RWPE2 (cell line): ENCODE measurements around the gene MANF.
"Not testable (repeated sequence)": the region's sequence is repeated elsewhere in the genome, so short reads cannot be mapped to it uniquely, and the experiment has no call there.

Source experiments
- ATAC-seq: fragments of 200-7000 bp; cut with Tn5 transposase; 3 replicates; pipeline ENCODE4 v1.9.1; 2021; ENCODE audit warnings: low read depth
- DNase-seq: peaks from one replicate; pipeline ENCODE4 v3.0.0-alpha.2; 2020; ENCODE audit warnings: low spot score
- H3K27ac ChIP-seq: fragments of 450-650 bp; 2 replicates; pipeline ENCODE4 v1.5.1; 2017; ENCODE audit warnings: mild to moderate bottlenecking; ENCODE audit not compliant: poor library complexity, severe bottlenecking
- H3K27me3 ChIP-seq: fragments of 250-450 bp; sonication (Bioruptor Pico); 2 replicates; pipeline ENCODE4 v1.5.1; 2021; ENCODE audit warnings: mild to moderate bottlenecking, moderate library complexity; ENCODE audit not compliant: insufficient read depth, poor library complexity, severe bottlenecking
- H3K36me3 ChIP-seq: fragments of 250-450 bp; sonication (Bioruptor Pico); 2 replicates; pipeline ENCODE4 v1.5.1; 2020; ENCODE audit warnings: low read depth, mild to moderate bottlenecking, moderate library complexity
- H3K4me1 ChIP-seq: fragments of 250-450 bp; sonication (Bioruptor Pico); 2 replicates; pipeline ENCODE4 v1.5.1; 2021; ENCODE audit warnings: mild to moderate bottlenecking, moderate library complexity; ENCODE audit not compliant: insufficient read depth, poor library complexity, severe bottlenecking
- H3K4me3 ChIP-seq: fragments of 250-450 bp; sonication (Bioruptor Pico); 2 replicates; pipeline ENCODE4 v1.5.1; 2021; ENCODE audit warnings: mild to moderate bottlenecking, moderate library complexity; ENCODE audit not compliant: severe bottlenecking
- H3K9me3 ChIP-seq: fragments of 250-450 bp; sonication (Bioruptor Pico); 2 replicates; pipeline ENCODE4 v1.5.1; 2021; ENCODE audit warnings: mild to moderate bottlenecking, moderate library complexity; ENCODE audit not compliant: severe bottlenecking
- CTCF ChIP-seq: fragments of 450-650 bp; IDR thresholded peaks from one replicate; pipeline ENCODE4 v1.5.1; 2017; ENCODE audit warnings: mild to moderate bottlenecking, moderate library complexity; ENCODE audit not compliant: poor library complexity, severe bottlenecking

MANF gene

GRCh38 chr3:51361746-51362145 is 23.3 kb upstream of the MANF start:
- H3K27me3 ChIP-seq, result no peaks in the 10 kb centered on the region
- DNase-seq (no peak), ATAC-seq (no peak)
- no peaks in the 10 kb centered on the region for H3K36me3 ChIP-seq
- no peak for TF ChIP-seq CTCF
- no peak overlapping the region for H3K27ac ChIP-seq
- H3K9me3 ChIP-seq, result no peaks in the 10 kb centered on the region
- H3K4me3 ChIP-seq, result no peak overlapping the region
- H3K4me1 ChIP-seq, result no peaks in the 10 kb centered on the region

DNA sequence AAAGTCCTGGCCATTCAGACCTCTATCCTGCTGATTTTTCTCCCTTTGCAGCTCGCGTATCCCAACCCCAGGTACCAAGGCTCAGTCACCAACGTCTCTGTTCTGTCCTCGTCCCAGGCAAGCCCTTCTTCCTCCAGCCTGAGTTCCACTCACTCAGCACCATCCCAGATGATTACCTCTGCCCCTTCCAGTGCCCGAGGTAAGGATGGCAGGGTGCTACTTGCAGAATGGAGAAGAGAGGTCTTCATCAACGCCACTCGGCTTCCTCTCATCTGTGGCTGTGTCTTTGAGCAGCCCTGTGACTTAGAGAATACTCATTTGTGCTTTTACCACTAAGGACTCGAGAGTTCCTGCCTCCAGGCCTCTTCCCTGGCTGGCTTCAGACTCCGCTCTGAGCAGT is 22.6 kb upstream of the MANF start:
- Histone ChIP-seq H3K9me3 (no peaks in the 10 kb centered on the region), H3K36me3 (no peaks in the 10 kb centered on the region), H3K4me3 (no peak overlapping the region), H3K27ac (no peak overlapping the region), H3K27me3 (no peaks in the 10 kb centered on the region), H3K4me1 (no peaks in the 10 kb centered on the region)
- DNase-seq (no peak), ATAC-seq (no peak)
- TF ChIP-seq CTCF, result no peak

GRCh38 chr3:51368276-51368675 is 16.8 kb upstream of the MANF start:
- H3K27me3 ChIP-seq, result not testable (repeated sequence)

GRCh38 chr3:51371943-51372557 is 13.0 kb upstream of the MANF start:
- H3K4me1 ChIP-seq, result no peaks in the 10 kb centered on the region
- no peaks in the 10 kb centered on the region for H3K36me3 ChIP-seq
- DNase-seq, result peak; percentile 18
- H3K9me3 ChIP-seq, result no peaks in the 10 kb centered on the region
- no peaks in the 10 kb centered on the region for H3K27me3 ChIP-seq
- H3K27ac ChIP-seq, result no peak overlapping the region
- ATAC-seq, result peak; percentile 66
- H3K4me3 ChIP-seq, result no peak overlapping the region
- peak; percentile 80 for TF ChIP-seq CTCF

More at GRCh38 chr3:51368276-51368675, 16.8 kb upstream of the MANF start:
- ATAC-seq, H3K9me3 ChIP-seq, H3K4me1 ChIP-seq, H3K4me3 ChIP-seq, H3K36me3 ChIP-seq, H3K27ac ChIP-seq: not testable (repeated sequence)
- DNase-seq, result peak; percentile 15

- H3K27me3 ChIP-seq, result no peaks in the 10 kb centered on the region
- no peaks in the 10 kb centered on the region for H3K4me1 ChIP-seq
- H3K9me3 ChIP-seq, result no peaks in the 10 kb centered on the region
- TF ChIP-seq CTCF, result no peak
- H3K27ac ChIP-seq, result no peak overlapping the region
- ATAC-seq, result no peak
- no peak overlapping the region for H3K4me3 ChIP-seq
- H3K36me3 ChIP-seq, result no peaks in the 10 kb centered on the region
- DNase-seq, result peak; percentile 32
These were observed 11.3 kb upstream of the MANF start for GRCh38 chr3:51373658-51374421.
